GM18873 (cell line): Measurements from ENCODE around the gene SIGLEC1.

Experiments used
- ATAC-seq: cut with Tn5 transposase; IDR thresholded peaks from one replicate; pipeline ENCODE4 v1.9.1; 2021; ENCODE audit warnings: mild to moderate bottlenecking, moderate library complexity, moderate number of reproducible peaks; ENCODE audit not compliant: unreplicated experiment, low FRiP score

The SIGLEC1 gene

DNA sequence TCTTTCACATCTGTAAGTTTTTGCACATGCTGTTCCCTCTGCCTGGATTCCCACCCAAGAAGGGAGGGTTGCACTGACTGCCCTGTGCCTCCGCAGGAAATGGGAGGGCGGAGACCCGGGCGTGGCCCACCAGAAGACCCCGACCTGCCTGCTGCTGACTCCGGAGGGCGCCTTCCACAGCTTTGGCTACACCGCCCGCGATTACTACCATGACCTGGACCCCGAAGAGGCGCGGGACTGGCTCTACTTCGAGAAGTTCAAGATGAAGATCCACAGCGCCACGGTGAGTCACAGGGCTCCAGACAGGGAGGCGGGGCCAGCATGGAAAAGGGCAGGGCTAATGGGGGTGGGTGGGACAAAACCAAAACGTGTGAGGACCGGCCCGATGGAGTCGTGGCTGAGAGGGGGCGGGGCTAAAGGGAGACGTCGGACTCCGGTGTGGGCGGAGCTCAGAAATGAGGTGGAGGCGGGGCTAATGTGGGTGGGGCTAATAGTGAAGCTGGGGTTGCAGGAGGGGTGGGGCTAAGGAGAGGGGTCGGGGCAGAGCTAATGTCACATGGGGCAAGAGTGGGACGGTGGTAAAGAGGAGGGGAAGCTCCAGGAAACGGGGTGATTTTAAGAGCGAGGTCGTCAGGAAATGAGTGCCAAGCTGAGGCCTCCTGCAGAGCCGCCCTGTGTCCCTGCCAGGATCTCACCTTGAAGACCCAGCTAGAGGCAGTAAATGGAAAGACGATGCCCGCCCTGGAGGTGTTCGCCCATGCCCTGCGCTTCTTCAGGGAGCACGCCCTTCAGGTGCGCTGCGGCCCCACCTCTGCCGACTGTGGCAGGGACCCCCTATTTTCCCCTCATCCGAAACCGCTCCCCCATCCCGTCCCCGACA, 32.6 kb upstream of the SIGLEC1 start:
- no peak for ATAC-seq

DNA sequence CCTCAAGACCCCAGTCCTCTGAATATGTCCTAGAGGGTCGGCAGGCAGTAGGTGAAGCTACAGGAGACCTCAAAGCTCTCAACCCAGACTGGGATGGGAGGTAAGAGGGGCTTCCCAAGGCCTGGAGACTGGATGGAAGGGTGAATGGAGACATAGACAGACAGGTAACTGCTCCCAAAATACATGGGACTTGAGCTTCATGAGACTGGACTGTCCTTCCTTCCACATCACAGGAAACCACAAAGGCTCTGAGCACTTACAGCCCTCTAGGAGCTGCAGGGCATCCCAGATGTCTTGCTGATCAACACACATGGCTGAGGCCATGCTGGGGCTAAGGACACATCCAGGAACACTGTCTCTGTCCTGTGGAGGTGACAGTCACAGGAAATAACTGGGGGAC, 31.6 kb upstream of the SIGLEC1 start:
- ATAC-seq: no peak

DNA sequence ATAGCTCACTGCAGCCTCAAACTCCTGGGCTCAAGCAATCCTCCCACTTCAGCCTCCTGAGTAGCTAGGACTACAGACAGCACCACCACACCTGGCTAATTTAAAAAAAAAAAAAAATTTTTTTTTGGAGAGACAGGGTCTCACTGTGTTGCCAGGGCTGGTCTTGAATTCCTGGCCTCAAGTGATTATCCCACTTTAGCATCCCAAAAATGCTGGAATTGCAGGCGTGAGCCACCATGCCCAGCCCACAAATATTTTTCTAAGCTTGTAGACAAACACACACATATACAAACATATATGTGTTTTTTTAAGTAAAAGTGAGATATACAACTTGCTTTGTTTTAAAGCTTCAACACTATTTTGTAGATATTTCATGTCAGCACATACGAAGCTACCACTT, 30.9 kb upstream of the SIGLEC1 start:
- no peak for ATAC-seq

DNA sequence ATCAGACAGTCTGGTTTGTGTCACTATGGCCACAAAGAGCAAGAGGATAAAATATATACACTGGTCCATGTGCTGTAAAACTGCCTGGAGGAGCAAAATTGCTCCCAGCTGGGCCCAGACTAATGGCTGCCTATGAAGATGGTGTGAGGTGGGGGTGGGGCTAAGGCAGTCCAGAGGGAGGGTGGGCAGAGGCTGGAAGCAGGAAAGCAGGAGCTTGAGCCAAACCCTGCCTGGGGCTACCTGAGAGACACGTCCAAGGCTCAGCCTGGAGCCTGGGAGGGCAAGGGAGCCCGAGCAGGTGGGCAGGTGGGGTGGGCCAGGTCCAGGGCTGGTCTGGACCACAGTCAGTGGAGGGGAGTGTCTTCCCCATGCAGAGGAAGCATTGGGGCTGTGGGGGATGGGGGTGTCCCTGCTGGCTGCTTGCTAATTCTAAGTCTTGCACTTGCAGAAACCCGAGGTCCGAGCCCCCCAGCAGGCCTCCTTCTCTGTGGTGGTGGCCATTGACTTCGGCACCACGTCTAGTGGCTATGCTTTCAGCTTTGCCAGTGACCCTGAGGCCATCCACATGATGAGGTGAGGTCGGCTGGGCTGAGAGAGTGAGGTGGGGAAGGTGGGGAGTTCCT, 29.5 kb upstream of the SIGLEC1 start:
- no peak for ATAC-seq

- no peak for ATAC-seq
These were observed 28.4 kb upstream of the SIGLEC1 start for GRCh38 chr20:3740615-3741301.

GRCh38 chr20:3739926-3740451, 27.6 kb upstream of the SIGLEC1 start:
- ATAC-seq: no peak

- ATAC-seq: no peak
These were observed 26.9 kb upstream of the SIGLEC1 start for GRCh38 chr20:3739054-3739925.

DNA sequence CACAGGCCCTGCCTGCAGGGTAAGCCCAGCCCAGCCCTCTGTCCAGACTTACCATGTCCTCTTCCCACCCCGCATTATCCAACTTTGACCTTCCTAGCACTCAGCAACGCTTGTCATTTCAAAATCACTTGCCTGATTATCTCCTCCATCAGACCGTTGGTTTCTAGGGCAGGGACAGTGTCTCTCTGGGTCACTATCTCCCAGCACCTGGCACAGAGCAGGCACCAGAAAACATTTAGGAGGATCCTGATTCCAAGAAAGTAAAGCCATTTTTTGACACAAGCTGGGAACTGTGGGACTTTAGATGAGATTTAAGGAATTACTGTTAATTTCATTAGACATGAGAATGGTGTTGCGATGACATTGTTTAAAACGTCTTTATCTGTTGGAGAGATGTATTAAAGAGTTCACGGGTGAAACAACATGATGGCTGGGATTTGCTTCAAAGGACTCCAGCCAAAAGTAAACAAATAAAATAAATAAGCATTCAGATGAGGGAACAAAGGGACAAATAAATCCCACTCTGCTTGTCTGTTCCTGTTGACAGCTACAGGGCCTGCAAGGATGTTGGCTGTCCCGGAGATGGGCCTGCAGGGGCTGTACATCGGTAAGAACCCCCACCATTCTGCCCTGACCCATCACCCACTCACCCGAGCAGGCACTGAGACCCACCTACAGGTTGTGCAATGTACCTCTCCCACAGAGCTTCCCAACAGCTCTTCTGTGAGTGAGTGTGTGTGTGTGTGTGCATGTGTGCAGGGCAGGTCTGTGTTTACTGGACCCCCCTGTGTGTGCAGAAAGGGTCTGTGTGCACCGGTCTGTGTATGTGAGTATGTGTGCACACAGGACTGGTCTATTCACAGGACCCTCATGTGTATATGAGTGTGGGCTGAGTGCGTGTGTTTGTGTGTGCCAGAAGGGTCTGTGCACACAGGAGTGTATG, 26.0 kb upstream of the SIGLEC1 start:
- no peak for ATAC-seq

DNA sequence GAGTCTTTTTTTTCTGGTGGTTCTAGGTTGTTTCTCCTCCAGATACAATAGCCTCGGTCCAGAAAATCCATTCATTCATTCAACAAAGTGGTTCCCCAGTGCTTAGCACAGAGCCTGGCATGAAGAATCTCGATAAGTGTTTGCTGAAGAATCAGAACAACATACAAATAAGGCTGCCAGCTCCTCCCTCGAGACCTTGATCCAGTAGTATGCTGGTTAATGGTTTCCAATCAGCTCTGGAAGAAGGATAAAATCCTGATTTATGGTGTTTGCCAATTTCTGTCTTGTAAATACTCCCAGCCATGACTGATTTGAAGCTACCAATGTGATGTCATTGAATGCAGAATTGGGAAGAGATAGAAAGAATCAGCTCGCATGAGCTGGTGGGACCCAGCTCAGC, 23.4 kb upstream of the SIGLEC1 start:
- no peak for ATAC-seq

GRCh38 chr20:3734111-3734843, 21.9 kb upstream of the SIGLEC1 start:
- ATAC-seq: no peak

GRCh38 chr20:3733119-3733995, 21.0 kb upstream of the SIGLEC1 start:
- ATAC-seq: no peak

- no peak for ATAC-seq
These were observed 20.1 kb upstream of the SIGLEC1 start, which contains the start of gene HSPA12B for GRCh38 chr20:3732327-3733118. Gene HSPA12B (plus strand): TSS chr20:3732685. CDS start chr20:3738675, 5,990 bp downstream.

DNA sequence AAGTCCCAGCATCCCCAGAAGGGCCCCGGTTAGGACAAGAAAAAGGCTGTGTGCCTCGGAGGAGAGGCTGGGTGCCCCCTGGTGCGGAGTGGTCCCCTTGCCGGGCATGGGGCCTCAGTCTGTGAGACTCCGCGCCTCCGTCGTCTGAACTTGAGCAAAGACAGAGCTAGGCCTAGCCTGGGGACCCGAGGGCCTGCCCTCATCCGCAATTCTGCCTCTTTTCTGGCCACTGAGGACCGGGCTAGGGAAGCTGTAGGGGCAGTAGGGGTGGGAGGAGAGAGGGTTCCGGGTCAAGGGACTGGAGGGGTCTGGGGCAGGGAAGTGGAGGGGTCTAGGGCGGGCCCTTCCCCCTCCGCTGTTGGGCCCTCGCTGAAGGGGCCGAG, 19.5 kb upstream of the SIGLEC1 start:
- ATAC-seq: no peak

- ATAC-seq: no peak
These were observed 18.6 kb upstream of the SIGLEC1 start for GRCh38 chr20:3730803-3731672.

- ATAC-seq: no peak
These were observed 17.6 kb upstream of the SIGLEC1 start for GRCh38 chr20:3729811-3730540.
